NCI-H748 (cell line): Measurements from ENCODE around the gene CENPF.

Experiments
- DNase-seq: peaks from one replicate; lab custom pipeline; 2025; ENCODE audit not compliant: unreplicated experiment; lab: John Stamatoyannopoulos, UW

The CENPF gene

DNA sequence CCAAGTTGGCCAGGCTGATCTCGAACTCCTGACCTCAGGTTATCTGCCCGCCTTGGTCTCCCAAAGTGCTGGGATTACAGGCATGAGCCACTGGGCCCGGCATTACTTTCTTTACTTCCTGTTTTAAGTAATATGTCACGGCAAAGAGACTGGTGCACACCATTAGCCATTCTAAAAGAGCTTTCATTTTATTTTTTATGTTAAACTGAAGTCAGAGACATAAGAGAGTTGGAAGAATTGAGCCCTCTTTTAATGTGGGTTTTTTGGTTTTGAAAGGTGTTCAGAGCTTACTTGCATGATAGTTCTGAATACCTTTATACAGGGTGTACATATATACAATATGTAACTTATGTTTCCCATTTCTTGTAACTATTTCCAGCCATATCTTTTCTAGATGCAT, 14.3 kb downstream of the CENPF start:
- no peak for DNase-seq

DNA sequence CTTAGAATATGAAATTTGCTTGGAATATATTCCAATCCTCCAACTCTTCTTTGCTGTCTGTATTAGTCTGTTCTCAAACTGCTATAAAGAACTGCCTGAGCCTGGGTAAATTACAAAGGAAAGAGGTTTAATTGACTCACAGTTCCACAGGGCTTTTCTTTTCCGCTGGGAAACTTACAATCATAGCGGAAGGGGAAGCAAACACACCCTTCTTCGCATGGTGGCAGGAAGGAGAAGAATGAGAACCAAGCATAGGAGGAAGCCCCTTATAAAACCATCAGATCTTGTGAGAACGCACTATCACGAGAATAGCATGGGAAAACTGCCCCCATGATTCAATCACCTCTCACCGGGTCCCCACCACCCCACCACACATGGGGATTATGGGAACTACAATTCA, 14.8 kb downstream of the CENPF start:
- no peak for DNase-seq

DNA sequence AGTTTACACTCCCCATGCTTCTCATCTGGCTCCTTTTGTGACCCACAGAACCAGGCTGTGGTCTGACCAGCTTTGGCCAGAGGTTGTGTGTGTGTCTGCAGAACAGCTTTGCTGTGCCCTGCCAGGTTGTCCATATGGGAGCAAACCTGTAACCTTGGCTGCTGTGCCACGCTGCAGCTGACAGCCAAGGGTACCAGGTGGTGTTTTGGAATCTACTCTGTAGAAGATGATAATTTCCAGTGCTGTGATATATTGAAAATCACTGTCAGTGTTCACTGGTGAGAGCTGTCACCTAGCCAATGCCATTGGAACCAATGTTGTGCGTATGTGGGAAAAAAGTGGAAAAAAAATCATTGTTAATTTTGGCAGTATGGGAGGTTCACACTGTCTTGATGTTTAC, 18.2 kb downstream of the CENPF start:
- DNase-seq = no peak

DNA sequence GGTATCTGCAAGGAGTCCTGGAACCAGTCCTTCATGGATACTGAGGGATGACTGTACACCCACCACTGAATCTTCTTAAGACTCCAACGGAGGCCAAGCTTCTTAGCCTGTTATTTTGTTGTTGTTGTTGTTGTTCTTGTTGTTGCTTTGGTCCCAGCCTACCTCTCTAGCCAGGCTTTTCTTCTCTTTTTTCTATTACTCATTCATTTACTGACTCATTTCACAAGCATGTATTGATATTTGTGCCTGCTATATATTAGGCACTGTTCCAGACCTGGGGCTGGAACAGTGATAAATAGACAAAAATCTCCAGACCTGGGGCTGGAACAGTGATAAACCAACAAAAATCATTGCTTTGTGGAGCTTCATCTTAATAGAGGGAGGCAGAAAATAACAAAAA, 20.4 kb downstream of the CENPF start:
- DNase-seq = no peak

DNA sequence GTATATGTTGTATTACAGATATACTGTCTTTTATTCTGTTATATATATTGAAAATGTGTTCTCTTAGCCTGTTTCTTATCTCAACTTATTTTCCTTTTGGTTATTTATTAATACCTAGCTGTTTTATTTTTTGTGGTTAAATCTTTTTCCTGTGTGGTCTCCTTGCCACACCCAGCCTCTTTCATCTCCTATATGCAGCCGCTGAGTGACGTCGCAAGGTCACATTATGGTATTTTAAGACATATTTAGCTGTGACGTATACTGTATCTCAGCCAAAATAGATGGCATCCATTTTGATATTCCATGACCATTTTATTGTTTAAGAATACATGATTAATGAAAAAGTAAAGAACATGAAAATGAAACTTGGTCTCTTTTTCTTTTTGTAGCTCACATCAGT, 29.1 kb downstream of the CENPF start:
- DNase-seq = no peak

DNA sequence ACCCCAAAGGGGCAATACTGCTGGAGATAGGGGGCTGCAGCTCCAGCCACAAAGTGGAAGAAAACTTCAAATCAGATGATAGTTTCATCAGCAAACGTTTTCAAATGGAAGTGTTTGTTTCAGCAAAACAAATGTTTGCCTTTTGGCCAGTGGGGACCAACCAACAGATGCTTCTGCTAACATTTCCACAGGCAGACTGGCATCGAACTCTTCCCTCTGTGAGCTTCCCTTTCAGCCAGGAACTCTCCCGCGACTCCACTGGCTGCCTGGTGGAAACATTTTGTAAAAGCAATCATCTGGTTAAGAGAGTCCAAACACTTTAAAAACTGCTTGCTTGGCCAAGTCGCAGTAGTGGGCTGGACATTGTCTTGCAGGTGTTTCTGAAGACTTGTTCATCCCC, 30.7 kb downstream of the CENPF start:
- no peak for DNase-seq

DNA sequence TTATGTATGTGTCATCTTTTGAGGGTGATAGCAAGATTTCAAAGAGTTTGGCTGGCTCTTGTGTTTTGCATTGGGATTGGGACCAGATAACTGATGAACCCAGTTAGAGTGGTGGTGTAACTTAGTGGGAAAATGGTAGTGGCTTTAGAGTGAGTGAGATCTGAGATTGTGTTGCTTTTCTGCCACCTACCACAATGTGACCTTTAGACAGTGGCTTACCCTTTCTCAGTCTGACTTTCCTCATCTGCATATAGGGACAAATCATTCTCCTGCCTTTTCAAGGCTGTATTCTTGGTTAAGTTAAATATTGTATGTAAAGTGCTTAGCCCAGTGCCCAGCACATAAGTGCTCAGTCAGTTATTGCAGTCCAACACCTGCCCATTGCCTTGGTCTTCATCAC, 31.3 kb downstream of the CENPF start:
- no peak for DNase-seq

DNA sequence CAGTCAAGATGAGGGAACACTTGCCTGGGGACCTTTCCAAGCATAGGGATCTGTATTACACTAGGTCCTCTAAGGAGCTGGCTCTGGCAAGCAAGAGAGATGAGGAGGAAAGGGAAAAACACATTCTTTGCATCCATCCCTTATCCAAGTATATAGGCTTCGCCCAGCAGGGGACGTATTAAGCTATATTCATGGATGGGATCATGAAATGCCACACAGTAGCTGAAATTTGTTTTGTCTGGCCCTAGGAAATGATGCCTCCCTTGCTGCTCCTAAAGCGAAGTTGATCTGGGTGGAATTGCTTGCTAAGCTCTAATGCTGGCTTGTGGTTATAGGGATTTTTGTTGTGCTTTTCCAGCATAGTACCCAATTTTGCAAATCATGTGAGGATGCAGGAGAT, 32.1 kb downstream of the CENPF start:
- DNase-seq = no peak

DNA sequence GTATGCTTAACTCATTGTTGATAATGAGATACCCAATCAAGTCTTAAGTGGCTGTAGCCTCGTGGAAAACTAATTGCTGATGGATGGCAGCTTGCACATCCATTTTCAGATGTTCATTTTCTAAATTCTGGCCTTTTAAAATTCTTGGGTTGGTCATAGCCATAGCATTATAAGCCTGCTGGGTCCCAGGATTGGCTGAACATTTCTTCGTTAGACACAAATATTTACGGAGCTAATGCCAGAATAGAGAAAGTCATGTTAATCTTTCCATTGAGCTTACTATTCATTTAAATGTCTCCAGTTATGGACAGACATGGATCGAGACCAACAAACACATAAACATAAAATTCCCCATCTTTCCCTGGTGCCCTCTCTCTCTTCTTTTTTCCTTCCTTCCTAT, 32.5 kb downstream of the CENPF start:
- DNase-seq = no peak

DNA sequence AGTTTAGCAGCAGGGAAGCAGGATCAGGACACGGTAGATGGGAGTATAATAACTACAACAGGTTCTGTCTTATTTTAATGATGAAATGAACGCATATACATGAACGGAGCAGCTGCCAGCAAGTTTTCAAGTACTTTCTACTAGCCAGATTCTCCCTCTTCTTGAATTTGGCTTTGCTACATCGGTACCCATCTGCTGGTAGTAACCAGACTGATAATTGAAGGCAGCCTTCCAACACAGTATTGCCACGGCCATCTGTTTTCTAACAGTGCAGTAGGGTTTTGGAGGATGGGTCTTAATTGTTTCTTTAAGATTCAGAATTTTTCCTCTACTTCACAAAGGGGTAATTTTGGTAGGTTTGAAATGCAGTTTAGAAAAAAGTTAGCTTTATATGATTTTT, 33.4 kb downstream of the CENPF start:
- DNase-seq = no peak

DNA sequence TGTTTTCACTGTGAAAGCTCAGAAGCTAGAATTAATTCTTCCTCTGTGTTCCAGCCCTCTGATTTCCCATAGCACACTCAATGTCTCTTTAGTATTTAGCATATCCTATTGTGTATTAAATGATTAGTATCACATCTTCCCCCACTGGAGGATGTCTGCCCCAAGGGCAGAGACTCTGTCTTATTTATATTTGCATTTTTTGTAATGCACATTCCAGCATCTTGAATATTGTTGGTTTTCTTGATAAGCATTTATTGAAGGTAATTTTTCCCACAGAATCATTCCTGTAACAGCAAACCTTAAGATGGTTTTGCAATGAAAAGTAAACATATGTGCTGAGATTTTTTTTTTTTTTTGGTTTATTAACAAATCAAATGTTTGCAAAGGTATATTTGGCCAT, 34.1 kb downstream of the CENPF start:
- DNase-seq = no peak

DNA sequence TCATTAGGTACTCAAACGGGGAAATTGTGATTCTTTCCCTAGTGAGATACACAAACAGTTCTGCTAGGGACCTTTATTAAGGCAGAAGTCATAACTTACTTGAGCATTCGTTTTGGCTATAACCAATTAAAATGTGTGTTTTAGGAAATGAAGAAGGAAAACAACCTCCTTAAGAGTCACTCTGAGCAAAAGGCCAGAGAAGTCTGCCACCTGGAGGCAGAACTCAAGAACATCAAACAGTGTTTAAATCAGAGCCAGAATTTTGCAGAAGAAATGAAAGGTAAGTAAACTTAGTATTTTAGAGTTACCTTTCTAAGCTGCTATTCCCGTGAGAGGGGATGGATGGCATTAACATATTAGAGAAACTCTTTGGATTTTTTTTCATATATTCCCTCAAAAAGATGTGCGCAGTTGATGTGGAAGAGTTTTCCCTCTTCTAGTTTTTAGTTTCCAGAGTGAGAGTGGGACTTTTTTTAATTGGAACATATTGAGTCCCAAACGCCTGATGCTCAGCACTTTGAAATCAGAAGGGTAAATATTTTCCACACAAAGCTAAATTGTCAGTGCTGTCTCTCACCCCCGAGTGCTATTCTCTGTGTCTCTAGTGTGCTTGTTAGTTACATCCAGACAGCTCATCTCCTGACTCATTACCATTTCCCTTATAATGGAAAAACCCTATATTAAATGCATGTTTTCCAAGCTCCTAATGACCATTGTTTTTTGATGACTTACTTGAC, 34.9 kb downstream of the CENPF start:
- peak; percentile 0 for DNase-seq

DNA sequence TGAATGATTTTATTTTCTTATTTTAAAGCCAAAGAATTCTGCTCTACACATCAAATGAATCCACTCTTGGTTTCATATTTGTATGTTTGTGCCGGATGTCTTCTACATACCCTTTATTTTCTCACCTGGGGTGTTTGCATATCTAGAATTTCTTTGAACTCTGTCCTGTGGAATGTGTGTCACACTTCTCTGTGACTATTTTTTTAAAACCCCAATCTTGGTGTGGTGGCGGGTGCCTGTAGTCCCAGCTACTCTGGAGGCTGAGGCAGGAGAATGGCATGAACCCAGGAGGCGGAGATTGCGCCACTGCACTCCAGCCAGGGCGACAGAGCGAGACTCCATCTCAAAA, 35.4 kb downstream of the CENPF start:
- no peak for DNase-seq

DNA sequence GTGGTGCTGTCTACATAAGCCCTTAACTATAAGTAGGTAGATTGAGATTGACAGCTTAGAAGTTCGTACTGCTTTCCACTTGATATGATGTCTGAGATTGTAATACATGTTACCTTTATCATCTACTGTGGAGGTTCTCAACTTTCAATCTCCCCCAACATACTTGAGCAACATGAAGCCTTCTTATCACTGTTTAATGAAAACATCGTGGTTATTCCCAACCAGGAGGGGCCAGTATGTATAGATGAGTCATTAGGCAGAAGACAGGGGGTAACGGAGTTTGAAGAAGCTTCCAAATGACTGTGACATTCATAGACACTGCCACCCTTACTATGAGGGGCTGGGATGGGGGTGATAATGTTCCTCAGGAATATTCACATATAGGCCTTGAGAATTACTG, 36.0 kb downstream of the CENPF start:
- DNase-seq = no peak

DNA sequence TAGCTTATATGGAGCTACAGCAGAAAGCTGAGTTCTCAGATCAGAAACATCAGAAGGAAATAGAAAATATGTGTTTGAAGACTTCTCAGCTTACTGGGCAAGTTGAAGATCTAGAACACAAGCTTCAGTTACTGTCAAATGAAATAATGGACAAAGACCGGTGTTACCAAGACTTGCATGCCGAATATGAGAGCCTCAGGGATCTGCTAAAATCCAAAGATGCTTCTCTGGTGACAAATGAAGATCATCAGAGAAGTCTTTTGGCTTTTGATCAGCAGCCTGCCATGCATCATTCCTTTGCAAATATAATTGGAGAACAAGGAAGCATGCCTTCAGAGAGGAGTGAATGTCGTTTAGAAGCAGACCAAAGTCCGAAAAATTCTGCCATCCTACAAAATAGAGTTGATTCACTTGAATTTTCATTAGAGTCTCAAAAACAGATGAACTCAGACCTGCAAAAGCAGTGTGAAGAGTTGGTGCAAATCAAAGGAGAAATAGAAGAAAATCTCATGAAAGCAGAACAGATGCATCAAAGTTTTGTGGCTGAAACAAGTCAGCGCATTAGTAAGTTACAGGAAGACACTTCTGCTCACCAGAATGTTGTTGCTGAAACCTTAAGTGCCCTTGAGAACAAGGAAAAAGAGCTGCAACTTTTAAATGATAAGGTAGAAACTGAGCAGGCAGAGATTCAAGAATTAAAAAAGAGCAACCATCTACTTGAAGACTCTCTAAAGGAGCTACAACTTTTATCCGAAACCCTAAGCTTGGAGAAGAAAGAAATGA, 37.6 kb downstream of the CENPF start:
- no peak for DNase-seq

DNA sequence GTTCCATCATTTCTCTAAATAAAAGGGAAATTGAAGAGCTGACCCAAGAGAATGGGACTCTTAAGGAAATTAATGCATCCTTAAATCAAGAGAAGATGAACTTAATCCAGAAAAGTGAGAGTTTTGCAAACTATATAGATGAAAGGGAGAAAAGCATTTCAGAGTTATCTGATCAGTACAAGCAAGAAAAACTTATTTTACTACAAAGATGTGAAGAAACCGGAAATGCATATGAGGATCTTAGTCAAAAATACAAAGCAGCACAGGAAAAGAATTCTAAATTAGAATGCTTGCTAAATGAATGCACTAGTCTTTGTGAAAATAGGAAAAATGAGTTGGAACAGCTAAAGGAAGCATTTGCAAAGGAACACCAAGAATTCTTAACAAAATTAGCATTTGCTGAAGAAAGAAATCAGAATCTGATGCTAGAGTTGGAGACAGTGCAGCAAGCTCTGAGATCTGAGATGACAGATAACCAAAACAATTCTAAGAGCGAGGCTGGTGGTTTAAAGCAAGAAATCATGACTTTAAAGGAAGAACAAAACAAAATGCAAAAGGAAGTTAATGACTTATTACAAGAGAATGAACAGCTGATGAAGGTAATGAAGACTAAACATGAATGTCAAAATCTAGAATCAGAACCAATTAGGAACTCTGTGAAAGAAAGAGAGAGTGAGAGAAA, 38.4 kb downstream of the CENPF start:
- DNase-seq = no peak

DNA sequence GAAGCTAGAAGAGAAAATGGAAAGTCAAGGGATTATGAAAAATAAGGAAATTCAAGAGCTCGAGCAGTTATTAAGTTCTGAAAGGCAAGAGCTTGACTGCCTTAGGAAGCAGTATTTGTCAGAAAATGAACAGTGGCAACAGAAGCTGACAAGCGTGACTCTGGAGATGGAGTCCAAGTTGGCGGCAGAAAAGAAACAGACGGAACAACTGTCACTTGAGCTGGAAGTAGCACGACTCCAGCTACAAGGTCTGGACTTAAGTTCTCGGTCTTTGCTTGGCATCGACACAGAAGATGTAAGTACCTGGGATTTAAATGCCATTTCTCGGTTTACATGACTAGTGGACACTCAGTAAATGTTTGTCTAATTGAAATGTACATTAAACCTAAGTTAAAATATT, 40.0 kb downstream of the CENPF start:
- DNase-seq = no peak

DNA sequence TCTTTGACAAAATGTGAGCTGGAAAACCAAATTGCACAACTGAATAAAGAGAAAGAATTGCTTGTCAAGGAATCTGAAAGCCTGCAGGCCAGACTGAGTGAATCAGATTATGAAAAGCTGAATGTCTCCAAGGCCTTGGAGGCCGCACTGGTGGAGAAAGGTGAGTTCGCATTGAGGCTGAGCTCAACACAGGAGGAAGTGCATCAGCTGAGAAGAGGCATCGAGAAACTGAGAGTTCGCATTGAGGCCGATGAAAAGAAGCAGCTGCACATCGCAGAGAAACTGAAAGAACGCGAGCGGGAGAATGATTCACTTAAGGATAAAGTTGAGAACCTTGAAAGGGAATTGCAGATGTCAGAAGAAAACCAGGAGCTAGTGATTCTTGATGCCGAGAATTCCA, 42.7 kb downstream of the CENPF start:
- DNase-seq = no peak

DNA sequence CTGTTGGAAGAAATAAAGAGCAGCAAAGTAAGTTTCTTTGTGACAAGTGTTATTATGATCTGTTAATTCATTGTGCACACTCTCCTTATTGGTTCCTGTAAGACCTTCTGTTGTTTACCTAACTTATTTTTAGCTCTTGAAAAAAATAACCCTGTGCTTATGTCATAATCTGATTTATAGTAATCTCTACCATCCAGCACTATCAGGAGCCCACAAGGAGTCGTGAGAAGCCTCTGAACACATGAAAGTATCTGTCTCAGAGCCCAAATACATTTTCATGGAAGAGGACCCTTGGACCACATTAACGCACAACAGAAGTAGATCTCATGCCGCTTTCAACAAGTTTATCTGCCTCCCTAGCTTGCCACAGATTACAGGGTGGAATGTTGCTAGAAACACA, 45.8 kb downstream of the CENPF start:
- DNase-seq = no peak

DNA sequence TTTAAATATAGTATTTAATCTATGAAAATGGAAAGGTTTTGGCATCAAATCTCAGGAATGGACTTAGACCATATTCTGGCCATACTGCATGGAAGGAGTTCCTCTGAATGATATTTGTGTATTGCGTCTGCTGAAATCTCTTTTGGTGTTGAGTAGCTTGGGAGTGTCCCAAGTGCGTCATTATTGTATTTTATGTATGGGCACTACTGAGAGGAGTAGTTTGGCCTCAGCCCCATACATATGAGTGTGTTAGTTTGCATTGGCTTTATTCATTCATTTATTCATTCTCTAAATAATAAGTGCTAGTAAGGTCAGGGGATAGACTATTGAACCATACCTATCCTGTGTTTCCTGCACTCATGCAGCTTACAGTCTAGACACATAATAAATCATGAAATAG, 46.6 kb downstream of the CENPF start:
- DNase-seq = no peak

DNA sequence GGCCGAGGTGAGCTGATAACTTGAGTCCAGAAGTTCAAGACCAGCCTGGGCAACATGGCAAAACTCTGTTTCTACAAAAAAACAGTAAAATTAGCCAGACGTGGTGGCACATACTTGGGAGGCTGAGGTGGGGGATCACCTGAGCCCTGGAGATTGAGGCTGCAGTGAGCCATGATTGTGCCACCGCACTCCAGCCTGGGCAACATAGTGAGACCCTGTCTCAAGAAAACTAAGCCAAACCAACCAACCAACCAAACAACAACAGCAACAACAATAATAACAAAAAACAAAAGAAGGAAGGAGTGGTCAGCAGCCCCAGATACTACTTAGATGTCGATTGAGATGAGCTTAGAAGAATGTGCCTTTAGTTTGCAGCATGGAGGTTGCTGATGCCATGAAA, 47.7 kb downstream of the CENPF start:
- no peak for DNase-seq

DNA sequence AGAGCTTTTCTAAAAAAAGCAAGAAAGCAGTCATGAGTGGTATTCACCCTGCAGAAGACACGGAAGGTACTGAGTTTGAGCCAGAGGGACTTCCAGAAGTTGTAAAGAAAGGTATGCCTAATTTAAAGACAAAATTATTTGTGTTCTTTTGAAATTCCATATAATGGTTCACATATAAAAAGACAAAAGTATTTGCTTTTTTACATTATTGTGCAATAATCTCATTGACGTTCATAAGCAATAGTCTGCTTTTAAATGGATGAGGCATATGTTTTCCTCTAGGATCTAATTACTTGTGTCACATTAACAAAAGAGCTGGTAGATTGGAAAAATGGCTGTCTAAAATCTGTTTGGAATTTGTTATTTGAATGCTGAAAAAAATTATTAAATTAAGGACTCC, 54.3 kb downstream of the CENPF start:
- DNase-seq = no peak
